Vagina (tissue), 2 donors: ENCODE results near the gene GGT7.
"Not testable (repeated sequence)": the region's sequence is repeated elsewhere in the genome, so short reads cannot be mapped to it uniquely, and the experiment has no call there.

ENCODE experiments used
- POLR2A ChIP-seq, 2 donors: fragments of 450-650 bp; IDR thresholded peaks; one replicate each; pipeline ENCODE4 v1.6.1; 2017; ENCODE audit warnings: antibody characterized with exemption in 2 of 2, mild to moderate bottlenecking in 2 of 2, moderate library complexity in 2 of 2
- TF ChIP-seq, protein P1 (sequence below), 3 experiments: fragments of 450-650 bp in 2 of 3; fragments of 200-600 bp in 1 of 3; sonication (generic) in 1 of 3; IDR thresholded peaks; one replicate each; pipeline ENCODE4 v1.5.1; 2017 to 2019; ENCODE audit warnings: antibody characterized with exemption in 3 of 3, mild to moderate bottlenecking in 2 of 3, moderate library complexity in 2 of 3

DNA sequence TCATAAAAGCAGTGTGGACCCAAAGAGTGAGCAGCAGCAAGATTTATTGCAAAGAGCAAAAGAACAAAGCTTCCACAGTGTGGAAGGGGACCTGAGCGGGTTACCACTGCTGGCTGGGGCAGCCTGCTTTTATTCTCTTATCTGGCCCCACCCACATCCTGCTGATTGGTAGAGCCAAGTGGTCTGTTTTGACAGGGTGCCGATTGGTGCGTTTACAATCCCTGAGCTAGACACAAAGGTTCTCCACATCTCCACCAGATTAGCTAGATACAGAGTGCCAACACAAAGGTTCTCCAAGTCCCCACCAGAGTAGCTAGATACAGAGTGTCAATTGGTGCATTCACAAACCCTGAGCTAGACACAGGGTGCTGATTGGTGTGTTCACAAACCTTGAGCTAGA is 25.5 kb upstream of the GGT7 start:
- TF ChIP-seq, protein P1, sequence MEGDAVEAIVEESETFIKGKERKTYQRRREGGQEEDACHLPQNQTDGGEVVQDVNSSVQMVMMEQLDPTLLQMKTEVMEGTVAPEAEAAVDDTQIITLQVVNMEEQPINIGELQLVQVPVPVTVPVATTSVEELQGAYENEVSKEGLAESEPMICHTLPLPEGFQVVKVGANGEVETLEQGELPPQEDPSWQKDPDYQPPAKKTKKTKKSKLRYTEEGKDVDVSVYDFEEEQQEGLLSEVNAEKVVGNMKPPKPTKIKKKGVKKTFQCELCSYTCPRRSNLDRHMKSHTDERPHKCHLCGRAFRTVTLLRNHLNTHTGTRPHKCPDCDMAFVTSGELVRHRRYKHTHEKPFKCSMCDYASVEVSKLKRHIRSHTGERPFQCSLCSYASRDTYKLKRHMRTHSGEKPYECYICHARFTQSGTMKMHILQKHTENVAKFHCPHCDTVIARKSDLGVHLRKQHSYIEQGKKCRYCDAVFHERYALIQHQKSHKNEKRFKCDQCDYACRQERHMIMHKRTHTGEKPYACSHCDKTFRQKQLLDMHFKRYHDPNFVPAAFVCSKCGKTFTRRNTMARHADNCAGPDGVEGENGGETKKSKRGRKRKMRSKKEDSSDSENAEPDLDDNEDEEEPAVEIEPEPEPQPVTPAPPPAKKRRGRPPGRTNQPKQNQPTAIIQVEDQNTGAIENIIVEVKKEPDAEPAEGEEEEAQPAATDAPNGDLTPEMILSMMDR (IDR thresholded peaks at IDR 0.05), result not testable (repeated sequence)
- not testable (repeated sequence) for TF ChIP-seq POLR2A (IDR thresholded peaks at IDR 0.05)
